Astrocyte (in vitro differentiated cells and primary cell): ENCODE results near the gene ALPL. TPM values are rescaled to one million over a fixed set of nuclear protein-coding genes. Genes with fewer than 3 reads are reported as not detected.

Source experiments
- DNase-seq: peaks from one replicate; pipeline ENCODE4 v3.0.0-alpha.2; 2010; ENCODE audit warnings: low read depth
- FAIRE-seq: peaks from 2 replicates; lab custom pipeline; 2011; peaks lifted over from hg19 to GRCh38; lab: Jason Lieb, UNC
- H2AFZ ChIP-seq: 2 replicates; pipeline ENCODE4 v1.6.0; 2012; ENCODE audit warnings: low read depth, low read length, inconsistent platforms
- H3K27ac ChIP-seq: 2 replicates; pipeline ENCODE4 v1.5.1; 2011; ENCODE audit warnings: low read depth, low read length, inconsistent platforms
- H3K27me3 ChIP-seq: 2 replicates; pipeline ENCODE4 v1.6.0; 2011; ENCODE audit warnings: low read length, inconsistent platforms; ENCODE audit not compliant: insufficient read depth
- H3K36me3 ChIP-seq: 2 replicates; pipeline ENCODE4 v1.5.1; 2011; ENCODE audit warnings: low read length, inconsistent platforms; ENCODE audit not compliant: insufficient read depth
- H3K4me1 ChIP-seq: 2 replicates; pipeline ENCODE4 v1.5.1; 2011; ENCODE audit warnings: low read length, inconsistent platforms; ENCODE audit not compliant: insufficient read depth
- H3K4me2 ChIP-seq: 2 replicates; pipeline ENCODE4 v1.6.0; 2012; ENCODE audit warnings: low read length, inconsistent platforms
- H3K4me3 ChIP-seq: 2 replicates; pipeline ENCODE4 v1.5.1; 2011; ENCODE audit warnings: low read depth, mild to moderate bottlenecking, low read length, inconsistent platforms; ENCODE audit not compliant: insufficient read depth
- H3K79me2 ChIP-seq: 2 replicates; pipeline ENCODE4 v1.6.0; 2012; ENCODE audit warnings: mild to moderate bottlenecking, low read length, inconsistent platforms; ENCODE audit not compliant: insufficient read depth
- H3K9ac ChIP-seq: 2 replicates; pipeline ENCODE4 v1.6.0; 2012; ENCODE audit warnings: mild to moderate bottlenecking, low read length, inconsistent platforms
- H3K9me3 ChIP-seq: 2 replicates; pipeline ENCODE4 v1.5.1; 2012; ENCODE audit warnings: low read depth, mild to moderate bottlenecking, low read length, inconsistent platforms; ENCODE audit not compliant: insufficient read depth
- H4K20me1 ChIP-seq: 2 replicates; pipeline ENCODE4 v1.6.0; 2012; ENCODE audit warnings: low read length, inconsistent platforms; ENCODE audit not compliant: insufficient read depth
- H3K27ac Mint-ChIP-seq: one replicate; pipeline ENCODE4 v1.8.0; 2021; ENCODE audit warnings: mild to moderate bottlenecking, mixed read lengths; ENCODE audit not compliant: unreplicated experiment
- H3K27me3 Mint-ChIP-seq: one replicate; pipeline ENCODE4 v1.8.0; 2021; ENCODE audit warnings: low read depth, mixed read lengths; ENCODE audit not compliant: unreplicated experiment
- H3K36me3 Mint-ChIP-seq: one replicate; pipeline ENCODE4 v1.8.0; 2021; ENCODE audit warnings: low read depth, mixed read lengths; ENCODE audit not compliant: unreplicated experiment
- H3K4me1 Mint-ChIP-seq: one replicate; pipeline ENCODE4 v1.8.0; 2021; ENCODE audit warnings: low read depth, mixed read lengths; ENCODE audit not compliant: unreplicated experiment
- H3K4me3 Mint-ChIP-seq: one replicate; pipeline ENCODE4 v1.8.0; 2021; ENCODE audit warnings: mild to moderate bottlenecking, moderate library complexity, mixed read lengths; ENCODE audit not compliant: unreplicated experiment
- H3K9me3 Mint-ChIP-seq: one replicate; pipeline ENCODE4 v1.8.0; 2021; ENCODE audit warnings: mild to moderate bottlenecking, mixed read lengths; ENCODE audit not compliant: unreplicated experiment
- EZH2 ChIP-seq: IDR thresholded peaks from 2 replicates; pipeline ENCODE4 v1.6.1; 2012; ENCODE audit warnings: mild to moderate bottlenecking, low read length, inconsistent platforms; ENCODE audit not compliant: insufficient read depth
- total RNA-seq: library from RNA; stranded (reverse); gene quantifications from 2 replicates; pipeline ENCODE4 v1.2.1, GENCODE V29; 2021
- TF ChIP-seq, protein P1 (sequence below): IDR thresholded peaks from 2 replicates; pipeline ENCODE4 v1.5.1; 2011; ENCODE audit warnings: low read depth, mild to moderate bottlenecking, inconsistent platforms, low read length, moderate library complexity; ENCODE audit not compliant: insufficient read depth

Gene ALPL
- total RNA-seq, 1 donor from 2014 or later: 24.3 TPM

DNA sequence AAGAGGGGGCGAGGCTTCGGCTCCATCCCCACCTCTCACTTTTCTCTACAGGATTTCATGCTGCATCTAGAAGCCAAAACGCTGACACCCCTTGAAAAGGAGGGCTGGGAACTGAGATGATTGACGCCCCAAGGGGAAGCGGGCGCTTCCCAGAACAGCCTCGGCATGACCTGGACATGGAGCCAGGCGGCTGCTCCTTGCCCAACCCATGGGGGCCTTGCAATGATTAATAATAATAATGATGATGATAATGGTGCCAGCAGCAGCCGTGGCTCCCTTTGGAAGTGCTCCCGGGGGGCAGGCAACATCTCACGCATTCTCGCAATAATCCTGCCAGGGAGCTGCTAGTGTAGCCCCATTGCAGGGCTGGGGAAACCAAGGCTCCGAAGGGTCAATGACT, 81.7 kb downstream of the ALPL start:
- peaks cover 16% of the 10 kb centered on the region for H3K4me1 ChIP-seq
- Mint-ChIP-seq H3K36me3 (peaks cover 3% of the 10 kb centered on the region), H3K4me3 (no peak overlapping the region), H3K9me3 (peaks cover 5% of the 10 kb centered on the region), H3K27me3 (peaks cover 36% of the 10 kb centered on the region), H3K4me1 (peaks cover 10% of the 10 kb centered on the region), H3K27ac (no peak overlapping the region)
- H3K36me3 ChIP-seq: no peaks in the 10 kb centered on the region
- no peak overlapping the region for H3K9ac ChIP-seq
- H3K4me3 ChIP-seq: no peak overlapping the region
- H3K9me3 ChIP-seq: no peaks in the 10 kb centered on the region
- H4K20me1 ChIP-seq: no peaks in the 10 kb centered on the region
- no peak overlapping the region for H2AFZ ChIP-seq
- DNase-seq (no peak), FAIRE-seq (no peak)
- H3K27ac ChIP-seq: no peak overlapping the region
- no peak overlapping the region for H3K4me2 ChIP-seq
- peaks cover 5% of the 10 kb centered on the region for H3K27me3 ChIP-seq
- TF ChIP-seq, protein P1, sequence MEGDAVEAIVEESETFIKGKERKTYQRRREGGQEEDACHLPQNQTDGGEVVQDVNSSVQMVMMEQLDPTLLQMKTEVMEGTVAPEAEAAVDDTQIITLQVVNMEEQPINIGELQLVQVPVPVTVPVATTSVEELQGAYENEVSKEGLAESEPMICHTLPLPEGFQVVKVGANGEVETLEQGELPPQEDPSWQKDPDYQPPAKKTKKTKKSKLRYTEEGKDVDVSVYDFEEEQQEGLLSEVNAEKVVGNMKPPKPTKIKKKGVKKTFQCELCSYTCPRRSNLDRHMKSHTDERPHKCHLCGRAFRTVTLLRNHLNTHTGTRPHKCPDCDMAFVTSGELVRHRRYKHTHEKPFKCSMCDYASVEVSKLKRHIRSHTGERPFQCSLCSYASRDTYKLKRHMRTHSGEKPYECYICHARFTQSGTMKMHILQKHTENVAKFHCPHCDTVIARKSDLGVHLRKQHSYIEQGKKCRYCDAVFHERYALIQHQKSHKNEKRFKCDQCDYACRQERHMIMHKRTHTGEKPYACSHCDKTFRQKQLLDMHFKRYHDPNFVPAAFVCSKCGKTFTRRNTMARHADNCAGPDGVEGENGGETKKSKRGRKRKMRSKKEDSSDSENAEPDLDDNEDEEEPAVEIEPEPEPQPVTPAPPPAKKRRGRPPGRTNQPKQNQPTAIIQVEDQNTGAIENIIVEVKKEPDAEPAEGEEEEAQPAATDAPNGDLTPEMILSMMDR: no peak
- no peak for TF ChIP-seq EZH2
- H3K79me2 ChIP-seq: no peaks in the 10 kb centered on the region

DNA sequence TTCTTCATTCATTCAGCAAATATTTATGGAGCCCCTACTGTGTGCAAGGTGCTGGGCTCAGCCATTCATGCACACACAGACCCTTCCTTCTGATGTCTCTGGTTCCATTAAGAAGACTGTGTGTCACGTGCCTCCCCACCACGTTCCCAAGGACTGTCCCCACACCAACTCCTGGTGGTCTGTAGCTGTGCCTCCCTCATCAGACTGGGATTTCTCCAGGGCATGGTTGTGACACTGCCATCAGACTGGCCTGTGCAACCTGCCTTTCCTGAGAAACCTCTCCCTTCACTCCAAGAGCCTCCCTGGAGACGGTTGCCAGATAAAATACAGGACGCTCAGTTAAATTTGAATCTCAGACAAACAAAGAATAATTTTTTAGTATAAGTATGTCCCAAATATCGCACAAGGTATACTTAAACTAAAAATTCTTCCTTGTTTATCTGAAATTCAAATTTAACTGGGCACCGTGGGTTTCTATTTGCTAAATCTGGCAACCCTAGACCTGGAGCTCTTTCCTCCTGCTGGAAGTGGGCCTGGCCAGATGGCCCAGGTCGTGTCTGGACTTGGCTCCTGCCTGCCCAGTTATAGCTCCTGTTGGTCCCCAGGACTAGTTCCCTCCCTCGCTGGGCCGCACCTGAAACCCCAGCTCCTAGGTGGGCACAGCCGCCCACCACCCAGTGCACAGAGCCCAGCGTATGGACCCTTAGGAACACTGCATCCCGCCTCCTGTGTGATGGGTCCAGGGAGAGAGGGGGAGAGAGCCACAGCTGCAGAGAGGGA, 83.1 kb downstream of the ALPL start:
- Histone ChIP-seq H3K27ac (no peak overlapping the region), H3K4me2 (no peak overlapping the region), H3K4me1 (peaks cover 3% of the 10 kb centered on the region), H3K9ac (no peak overlapping the region), H2AFZ (no peak overlapping the region), H3K36me3 (no peaks in the 10 kb centered on the region), H3K27me3 (peaks cover 5% of the 10 kb centered on the region), H3K4me3 (no peak overlapping the region), H3K79me2 (no peaks in the 10 kb centered on the region), H4K20me1 (no peaks in the 10 kb centered on the region), H3K9me3 (no peaks in the 10 kb centered on the region)
- peak overlapping the region; percentile 12 for H3K27ac Mint-ChIP-seq
- H3K36me3 Mint-ChIP-seq: peaks cover 3% of the 10 kb centered on the region
- peaks cover 36% of the 10 kb centered on the region for H3K27me3 Mint-ChIP-seq
- no peaks in the 10 kb centered on the region for H3K4me1 Mint-ChIP-seq
- no peak for FAIRE-seq
- H3K9me3 Mint-ChIP-seq: peaks cover 5% of the 10 kb centered on the region
- H3K4me3 Mint-ChIP-seq: no peak overlapping the region
- no peak for DNase-seq
- TF ChIP-seq EZH2: no peak
- TF ChIP-seq, protein P1: no peak

DNA sequence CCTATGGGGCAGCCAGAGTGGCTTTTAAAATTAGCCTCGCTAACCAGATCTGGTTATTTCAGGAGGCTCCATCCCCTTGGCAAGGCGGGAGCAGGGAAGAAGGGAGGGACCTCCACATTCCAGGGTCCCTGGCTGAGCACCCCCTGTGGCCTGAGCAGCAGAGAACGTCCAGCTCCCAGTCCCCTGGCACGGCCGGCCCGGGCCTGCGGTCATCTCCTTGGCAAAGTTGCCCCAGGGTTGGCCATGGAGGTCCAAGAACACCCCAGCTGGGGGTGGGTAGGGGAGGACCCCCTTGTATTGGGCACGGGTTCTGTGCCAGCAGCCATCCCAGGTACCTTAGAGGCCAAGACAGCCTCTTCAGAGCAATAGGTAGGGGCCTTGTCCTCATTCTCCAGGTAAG, 84.0 kb downstream of the ALPL start:
- TF ChIP-seq, protein P1: no peak
- no peak for TF ChIP-seq EZH2
- FAIRE-seq: no peak
- Histone ChIP-seq H3K4me2 (no peak overlapping the region), H4K20me1 (no peaks in the 10 kb centered on the region), H3K27me3 (peaks cover 5% of the 10 kb centered on the region), H3K9me3 (no peaks in the 10 kb centered on the region), H3K36me3 (no peaks in the 10 kb centered on the region), H3K4me3 (no peak overlapping the region), H3K4me1 (no peaks in the 10 kb centered on the region), H3K79me2 (no peaks in the 10 kb centered on the region), H3K27ac (no peak overlapping the region), H3K9ac (no peak overlapping the region), H2AFZ (no peak overlapping the region)
- Mint-ChIP-seq H3K27me3 (peaks cover 31% of the 10 kb centered on the region), H3K36me3 (peaks cover 3% of the 10 kb centered on the region), H3K4me3 (no peak overlapping the region), H3K27ac (no peak overlapping the region), H3K4me1 (no peaks in the 10 kb centered on the region), H3K9me3 (peaks cover 5% of the 10 kb centered on the region)
- DNase-seq: no peak
